Astrocyte (in vitro differentiated cells and primary cell): Measurements from ENCODE around the gene KRT37.

Source experiments
- EZH2 ChIP-seq: IDR thresholded peaks from 2 replicates; pipeline ENCODE4 v1.6.1; 2012; ENCODE audit warnings: mild to moderate bottlenecking, low read length, inconsistent platforms; ENCODE audit not compliant: insufficient read depth
- TF ChIP-seq, protein P1 (sequence below): IDR thresholded peaks from 2 replicates; pipeline ENCODE4 v1.5.1; 2011; ENCODE audit warnings: low read depth, mild to moderate bottlenecking, inconsistent platforms, low read length, moderate library complexity; ENCODE audit not compliant: insufficient read depth

DNA sequence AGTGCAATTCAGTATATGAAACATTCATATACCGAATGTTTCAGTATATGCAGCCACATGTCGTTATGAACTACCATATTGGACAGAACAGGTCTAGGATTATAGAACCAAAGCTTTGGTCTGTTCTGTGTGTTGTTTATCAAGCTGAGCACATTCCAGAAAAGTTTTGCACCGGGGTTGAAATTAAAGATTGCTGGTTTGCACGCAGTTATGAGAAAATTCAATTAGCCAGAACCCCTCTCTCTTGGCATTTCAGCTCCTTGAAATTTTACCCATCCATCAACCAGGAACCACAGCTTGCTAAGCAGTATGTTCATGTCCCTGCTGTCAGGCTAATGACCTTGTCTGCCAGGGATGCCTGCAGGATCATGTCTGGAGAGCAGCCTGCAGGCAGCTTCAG, 33.3 kb upstream of the KRT37 start:
- no peak for TF ChIP-seq EZH2
- TF ChIP-seq, protein P1, sequence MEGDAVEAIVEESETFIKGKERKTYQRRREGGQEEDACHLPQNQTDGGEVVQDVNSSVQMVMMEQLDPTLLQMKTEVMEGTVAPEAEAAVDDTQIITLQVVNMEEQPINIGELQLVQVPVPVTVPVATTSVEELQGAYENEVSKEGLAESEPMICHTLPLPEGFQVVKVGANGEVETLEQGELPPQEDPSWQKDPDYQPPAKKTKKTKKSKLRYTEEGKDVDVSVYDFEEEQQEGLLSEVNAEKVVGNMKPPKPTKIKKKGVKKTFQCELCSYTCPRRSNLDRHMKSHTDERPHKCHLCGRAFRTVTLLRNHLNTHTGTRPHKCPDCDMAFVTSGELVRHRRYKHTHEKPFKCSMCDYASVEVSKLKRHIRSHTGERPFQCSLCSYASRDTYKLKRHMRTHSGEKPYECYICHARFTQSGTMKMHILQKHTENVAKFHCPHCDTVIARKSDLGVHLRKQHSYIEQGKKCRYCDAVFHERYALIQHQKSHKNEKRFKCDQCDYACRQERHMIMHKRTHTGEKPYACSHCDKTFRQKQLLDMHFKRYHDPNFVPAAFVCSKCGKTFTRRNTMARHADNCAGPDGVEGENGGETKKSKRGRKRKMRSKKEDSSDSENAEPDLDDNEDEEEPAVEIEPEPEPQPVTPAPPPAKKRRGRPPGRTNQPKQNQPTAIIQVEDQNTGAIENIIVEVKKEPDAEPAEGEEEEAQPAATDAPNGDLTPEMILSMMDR = no peak
